Measurements from ENCODE around the gene SPO11. TPM values are rescaled to one million over a fixed set of nuclear protein-coding genes. Genes with fewer than 3 reads are reported as not detected.
A peak's percentile ranks its signal among the peaks of the same experiment; 100 is the strongest.

The SPO11 gene
- total and polyA plus RNA-seq, 3 donors from 2014 or later = 5.9 to 13.8 (median 12.3) TPM

GRCh38 chr20:57390604-57391438 is 61.2 kb downstream of the SPO11 start, which contains the start of gene RBM38:
RBM38 (plus strand) TSS chr20:57391396; CDS start chr20:57391582, 186 bp downstream.
- Histone ChIP-seq H3K27ac (peak within 1 kb of the TSS; percentile 70 to 77), H3K9me3 (no peaks in the 10 kb centered on the region), H3K36me3 (ENCODE audit: low read depth, missing control alignments) (no peaks in the 10 kb centered on the region), H3K4me1 (peaks cover 47% of the 10 kb centered on the region), H3K27me3 (no peaks in the 10 kb centered on the region), H3K4me3 (peak within 1 kb of the TSS; percentile 63 to 64)
- TF ChIP-seq, protein P1, sequence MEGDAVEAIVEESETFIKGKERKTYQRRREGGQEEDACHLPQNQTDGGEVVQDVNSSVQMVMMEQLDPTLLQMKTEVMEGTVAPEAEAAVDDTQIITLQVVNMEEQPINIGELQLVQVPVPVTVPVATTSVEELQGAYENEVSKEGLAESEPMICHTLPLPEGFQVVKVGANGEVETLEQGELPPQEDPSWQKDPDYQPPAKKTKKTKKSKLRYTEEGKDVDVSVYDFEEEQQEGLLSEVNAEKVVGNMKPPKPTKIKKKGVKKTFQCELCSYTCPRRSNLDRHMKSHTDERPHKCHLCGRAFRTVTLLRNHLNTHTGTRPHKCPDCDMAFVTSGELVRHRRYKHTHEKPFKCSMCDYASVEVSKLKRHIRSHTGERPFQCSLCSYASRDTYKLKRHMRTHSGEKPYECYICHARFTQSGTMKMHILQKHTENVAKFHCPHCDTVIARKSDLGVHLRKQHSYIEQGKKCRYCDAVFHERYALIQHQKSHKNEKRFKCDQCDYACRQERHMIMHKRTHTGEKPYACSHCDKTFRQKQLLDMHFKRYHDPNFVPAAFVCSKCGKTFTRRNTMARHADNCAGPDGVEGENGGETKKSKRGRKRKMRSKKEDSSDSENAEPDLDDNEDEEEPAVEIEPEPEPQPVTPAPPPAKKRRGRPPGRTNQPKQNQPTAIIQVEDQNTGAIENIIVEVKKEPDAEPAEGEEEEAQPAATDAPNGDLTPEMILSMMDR (IDR thresholded peaks at IDR 0.05) = no peak
- no peak for TF ChIP-seq POLR2A (IDR thresholded peaks at IDR 0.05)
- intact Hi-C loops (cut with DNase I; ENCODE audit: low total_unique reads) = loop anchor here (10.0 kb wide), 1 partner anchor 54 kb away; no protein-coding TSS in a partner anchor
- 40 to 44% methylated on average over 42 to 43 of the region's 78 CpGs for WGBS, 2 donors
- DNase-seq = peak; percentile 74

DNA sequence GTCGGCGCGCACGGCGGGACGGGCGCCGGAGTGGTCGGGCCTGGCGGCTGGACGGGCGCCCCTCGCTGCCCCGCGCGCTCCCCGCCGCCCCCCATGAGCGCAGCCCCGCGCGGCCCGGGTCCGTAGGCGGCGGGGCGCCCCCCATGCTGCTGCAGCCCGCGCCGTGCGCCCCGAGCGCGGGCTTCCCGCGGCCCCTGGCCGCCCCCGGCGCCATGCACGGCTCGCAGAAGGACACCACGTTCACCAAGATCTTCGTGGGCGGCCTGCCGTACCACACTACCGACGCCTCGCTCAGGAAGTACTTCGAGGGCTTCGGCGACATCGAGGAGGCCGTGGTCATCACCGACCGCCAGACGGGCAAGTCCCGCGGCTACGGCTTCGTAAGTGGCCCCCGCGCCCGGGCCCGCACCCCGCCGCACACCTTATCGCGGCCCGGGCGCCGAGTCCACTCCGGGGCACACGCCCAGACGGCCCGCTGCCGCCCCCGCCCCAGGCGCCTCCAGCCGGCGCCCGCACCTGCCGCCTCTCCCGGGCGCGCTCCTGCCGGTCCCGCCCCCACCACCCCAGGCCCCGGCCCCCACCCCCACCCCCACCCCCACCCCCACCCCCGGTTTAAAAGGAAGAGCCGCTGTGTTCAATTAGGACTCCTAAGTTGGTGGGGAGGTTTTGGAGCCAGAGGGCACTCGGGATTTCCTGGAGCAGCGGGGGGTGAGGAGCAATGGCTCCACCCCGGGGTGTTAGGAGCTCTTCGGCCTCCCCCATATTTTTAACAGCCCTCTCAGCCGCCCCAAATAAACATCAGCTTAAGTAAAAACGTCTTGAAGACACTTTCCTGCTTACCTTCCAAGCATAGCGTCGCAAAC is 62.1 kb downstream of the SPO11 start:
- TF ChIP-seq, protein P1 (IDR thresholded peaks at IDR 0.05) = no peak
- no peak for TF ChIP-seq POLR2A (IDR thresholded peaks at IDR 0.05)
- Histone ChIP-seq H3K4me3 (peak overlapping the region; percentile 63 to 64), H3K27me3 (no peaks in the 10 kb centered on the region), H3K9me3 (no peaks in the 10 kb centered on the region), H3K27ac (peak overlapping the region; percentile 70 to 74), H3K36me3 (ENCODE audit: low read depth, missing control alignments) (no peaks in the 10 kb centered on the region), H3K4me1 (peaks cover 50% of the 10 kb centered on the region)
- intact Hi-C loops (cut with DNase I; ENCODE audit: low total_unique reads) = loop anchor here (10.0 kb wide), 1 partner anchor 53 kb away; no protein-coding TSS in a partner anchor
- no peak for DNase-seq
- WGBS, 2 donors = 5 to 20% methylated on average over 6 to 31 of the region's 98 CpGs

DNA sequence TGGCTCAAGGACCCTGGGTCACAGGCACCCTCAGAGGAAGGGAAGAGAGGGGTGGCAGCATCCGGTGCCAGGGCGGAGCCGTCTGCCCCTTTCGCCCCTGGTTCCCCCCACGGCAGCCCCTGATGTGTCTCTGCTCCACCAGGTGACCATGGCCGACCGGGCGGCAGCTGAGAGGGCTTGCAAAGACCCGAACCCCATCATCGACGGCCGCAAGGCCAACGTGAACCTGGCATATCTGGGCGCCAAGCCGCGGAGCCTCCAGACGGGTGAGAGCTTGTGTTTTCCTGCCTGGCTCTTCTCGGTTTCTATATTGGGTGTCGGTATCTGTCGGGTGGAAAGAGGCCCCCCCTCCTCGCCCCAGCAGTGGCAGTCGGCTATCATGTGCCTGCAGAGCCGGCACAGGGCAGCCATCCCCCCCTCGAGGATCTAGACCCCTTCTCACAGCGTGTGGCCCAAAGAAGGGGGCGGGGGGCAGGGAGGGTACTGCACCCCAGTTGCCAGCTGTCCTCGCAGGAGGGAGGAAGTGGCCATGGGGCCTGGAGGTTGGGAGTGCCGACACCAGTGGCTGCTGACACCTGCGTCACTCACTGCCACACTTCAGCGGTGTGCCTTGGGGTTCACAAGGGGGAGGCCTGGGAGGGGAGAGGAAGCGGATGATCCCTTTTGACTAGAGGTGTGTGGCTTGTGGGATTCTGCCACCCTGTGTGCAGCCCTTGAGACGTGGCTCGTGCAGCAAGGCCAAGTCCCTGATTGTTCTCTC is 63.1 kb downstream of the SPO11 start:
- TF ChIP-seq, protein P1 (IDR thresholded peaks at IDR 0.05) = no peak
- TF ChIP-seq POLR2A (IDR thresholded peaks at IDR 0.05) = no peak
- Histone ChIP-seq H3K9me3 (no peaks in the 10 kb centered on the region), H3K4me1 (peaks cover 59% of the 10 kb centered on the region), H3K27ac (peak overlapping the region; percentile 59 to 70), H3K4me3 (peak overlapping the region; percentile 63 to 64), H3K27me3 (no peaks in the 10 kb centered on the region), H3K36me3 (ENCODE audit: low read depth, missing control alignments) (no peaks in the 10 kb centered on the region)
- intact Hi-C loops (cut with DNase I; ENCODE audit: low total_unique reads) = loop anchor here (10.0 kb wide), 1 partner anchor 52 kb away; no protein-coding TSS in a partner anchor
- 22 to 39% methylated on average over 10 to 33 of the region's 33 CpGs for WGBS, 2 donors
- no peak for DNase-seq

Small RNAs within 50 kb of the gene (microRNA-seq; reads per million reads assigned to microRNA genes)
- gene MIR4325 (ENCODE audit: borderline number of aligned reads in 2 of 2, borderline replicate concordance in 1 of 2) = 0 reads per million in 2 donors

Small RNAs within 50 kb of the gene (small RNA-seq; reads per million reads assigned to genes)
- gene MIR4325 (0 reads per million in 2 donors), gene RF00019 (0 reads per million in 2 donors), gene RPL39P39 (0 reads per million in 2 donors)

Other genes with a start within 250 kb of the SPO11 start
- 1 to 10 TPM; 2.4 to 3.3 TPM for gene BMP7, start 63.2 kb upstream of the SPO11 start, total RNA-seq
- gene BMP7, start 63.2 kb upstream of the SPO11 start, polyA plus RNA-seq (ENCODE audit: insufficient read depth, low read depth, low replicate concordance) = 7.1 TPM
- gene RAE1, start 21.5 kb downstream of the SPO11 start, total RNA-seq = 100 to 1,000 TPM; 111 to 157 TPM
- 292 TPM for gene RAE1, start 21.5 kb downstream of the SPO11 start, polyA plus RNA-seq (ENCODE audit: insufficient read depth, low read depth, low replicate concordance)
- 100 to 1,000 TPM; 108 to 114 TPM for gene RBM38, start 61.6 kb downstream of the SPO11 start, total RNA-seq
- 69.6 TPM for gene RBM38, start 61.6 kb downstream of the SPO11 start, polyA plus RNA-seq (ENCODE audit: insufficient read depth, low read depth, low replicate concordance)
- gene CTCFL, start 195.3 kb downstream of the SPO11 start, total RNA-seq = 10 to 100 TPM; 24.8 to 33.9 TPM
- 19.8 TPM for gene CTCFL, start 195.3 kb downstream of the SPO11 start, polyA plus RNA-seq (ENCODE audit: insufficient read depth, low read depth, low replicate concordance)
- 1 to 10 TPM in 1 of 2 donors, under 1 TPM in 1; 0.19 to 3.1 TPM for gene PCK1, start 231.3 kb downstream of the SPO11 start, total RNA-seq
- 0.88 TPM for gene PCK1, start 231.3 kb downstream of the SPO11 start, polyA plus RNA-seq (ENCODE audit: insufficient read depth, low read depth, low replicate concordance)

Measured in testis (tissue), 3 donors.